T-helper 17 cell (primary cell): Measurements from ENCODE around the gene MXD4. TPM values are rescaled to one million over a fixed set of nuclear protein-coding genes. Genes with fewer than 3 reads are reported as not detected.
"Not testable (repeated sequence)": the region's sequence is repeated elsewhere in the genome, so short reads cannot be mapped to it uniquely, and the experiment has no call there.

Experiments used
- ATAC-seq: fragments of 150-1000 bp; cut with Tn5 transposase; 2 replicates; pipeline ENCODE4 v1.10.0; 2021; ENCODE audit warnings: mild to moderate bottlenecking, moderate library complexity
- DNase-seq, 3 donors: peaks; one replicate each; pipeline versions ENCODE4 v3.0.0 to v3.0.0-alpha.2; 2020 to 2021
- H3K9me3 ChIP-seq: one replicate; pipeline ENCODE4 v1.7.0; 2013; ENCODE audit warnings: low read length, mild to moderate bottlenecking; ENCODE audit not compliant: control insufficient read depth, poor library complexity, severe bottlenecking
- H3K27ac Mint-ChIP-seq: one replicate; pipeline ENCODE4 v1.8.0; 2022; ENCODE audit warnings: mild to moderate bottlenecking, moderate library complexity, mixed read lengths
- H3K27me3 Mint-ChIP-seq: one replicate; pipeline ENCODE4 v1.8.0; 2022; ENCODE audit warnings: mixed read lengths
- H3K36me3 Mint-ChIP-seq: one replicate; pipeline ENCODE4 v1.8.0; 2022; ENCODE audit warnings: low read depth, mixed read lengths
- H3K4me1 Mint-ChIP-seq: one replicate; pipeline ENCODE4 v1.8.0; 2022; ENCODE audit warnings: mild to moderate bottlenecking, mixed read lengths
- H3K4me3 Mint-ChIP-seq: one replicate; pipeline ENCODE4 v1.8.0; 2022; ENCODE audit warnings: mild to moderate bottlenecking, moderate library complexity, mixed read lengths
- total RNA-seq, 4 donors: library from RNA in 2 of 4; stranded (reverse) in 2 of 4; gene quantifications; one replicate each; pipeline ENCODE4 v1.2.3 and lab custom pipeline; 2022 to 2026

MXD4 gene
- total RNA-seq, 2 donors from 2014 or later = 81.4 to 100 TPM

GRCh38 chr4:2275546-2276251, 13.8 kb upstream of the MXD4 start:
- Mint-ChIP-seq H3K36me3 (no peaks in the 10 kb centered on the region), H3K27ac (no peak overlapping the region), H3K4me1 (peaks cover 2% of the 10 kb centered on the region), H3K27me3 (no peaks in the 10 kb centered on the region), H3K4me3 (no peak overlapping the region)
- ATAC-seq (no peak), DNase-seq (no peak)
- no peaks in the 10 kb centered on the region for H3K9me3 ChIP-seq

- H3K4me1 Mint-ChIP-seq, H3K27me3 Mint-ChIP-seq, ATAC-seq, H3K36me3 Mint-ChIP-seq, DNase-seq, H3K9me3 ChIP-seq, H3K27ac Mint-ChIP-seq, H3K4me3 Mint-ChIP-seq: not testable (repeated sequence)
Observed at GRCh38 chr4:2275044-2275397, 13.1 kb upstream of the MXD4 start.

GRCh38 chr4:2274320-2275043, 12.6 kb upstream of the MXD4 start:
- H3K36me3 Mint-ChIP-seq = no peaks in the 10 kb centered on the region
- peak overlapping the region; percentile 19 for H3K27ac Mint-ChIP-seq
- H3K4me3 Mint-ChIP-seq = no peak overlapping the region

GRCh38 chr4:2273657-2274319, 11.9 kb upstream of the MXD4 start:
- H3K4me1 Mint-ChIP-seq = peaks cover 2% of the 10 kb centered on the region

More at GRCh38 chr4:2274320-2275043, 12.6 kb upstream of the MXD4 start:
- DNase-seq (no peak), ATAC-seq (no peak)
- Mint-ChIP-seq H3K27me3 (no peaks in the 10 kb centered on the region), H3K4me1 (peaks cover 2% of the 10 kb centered on the region)
- no peaks in the 10 kb centered on the region for H3K9me3 ChIP-seq

GRCh38 chr4:2273221-2273620, 11.3 kb upstream of the MXD4 start:
- no peak for ATAC-seq
- Mint-ChIP-seq H3K4me1 (peaks cover 2% of the 10 kb centered on the region), H3K36me3 (no peaks in the 10 kb centered on the region), H3K27ac (no peak overlapping the region), H3K27me3 (no peaks in the 10 kb centered on the region), H3K4me3 (no peak overlapping the region)
- no peak for DNase-seq
- no peaks in the 10 kb centered on the region for H3K9me3 ChIP-seq

More at GRCh38 chr4:2273657-2274319, 11.9 kb upstream of the MXD4 start:
- Mint-ChIP-seq H3K27ac (no peak overlapping the region), H3K36me3 (no peaks in the 10 kb centered on the region), H3K27me3 (no peaks in the 10 kb centered on the region), H3K4me3 (no peak overlapping the region)
- ATAC-seq (no peak), DNase-seq (no peak)
- H3K9me3 ChIP-seq = no peaks in the 10 kb centered on the region

GRCh38 chr4:2272828-2273120, 10.9 kb upstream of the MXD4 start:
- H3K9me3 ChIP-seq = no peaks in the 10 kb centered on the region
- Mint-ChIP-seq H3K4me3 (no peak overlapping the region), H3K4me1 (peaks cover 2% of the 10 kb centered on the region), H3K27ac (no peak overlapping the region), H3K27me3 (no peaks in the 10 kb centered on the region), H3K36me3 (no peaks in the 10 kb centered on the region)
- ATAC-seq (no peak), DNase-seq (no peak)

GRCh38 chr4:2272026-2272827, 10.3 kb upstream of the MXD4 start:
- H3K9me3 ChIP-seq = no peaks in the 10 kb centered on the region
- no peak for DNase-seq
- Mint-ChIP-seq H3K27me3 (no peaks in the 10 kb centered on the region), H3K27ac (peak overlapping the region; percentile 37), H3K4me3 (no peak overlapping the region), H3K4me1 (no peaks in the 10 kb centered on the region), H3K36me3 (no peaks in the 10 kb centered on the region)
- ATAC-seq = no peak

- H3K9me3 ChIP-seq = no peaks in the 10 kb centered on the region
- no peak for DNase-seq
- no peak for ATAC-seq
- Mint-ChIP-seq H3K27ac (no peak overlapping the region), H3K27me3 (no peaks in the 10 kb centered on the region), H3K4me3 (no peak overlapping the region), H3K36me3 (no peaks in the 10 kb centered on the region), H3K4me1 (no peaks in the 10 kb centered on the region)
Observed at GRCh38 chr4:2271279-2272025, 9.5 kb upstream of the MXD4 start.

GRCh38 chr4:2270341-2271165, 8.6 kb upstream of the MXD4 start:
- H3K9me3 ChIP-seq = no peaks in the 10 kb centered on the region
- Mint-ChIP-seq H3K27me3 (no peaks in the 10 kb centered on the region), H3K4me1 (no peaks in the 10 kb centered on the region), H3K36me3 (no peaks in the 10 kb centered on the region), H3K4me3 (no peak overlapping the region), H3K27ac (no peak overlapping the region)
- DNase-seq = no peak
- no peak for ATAC-seq

- DNase-seq = no peak
- no peak for ATAC-seq
- no peak overlapping the region for H3K27ac Mint-ChIP-seq
- no peaks in the 10 kb centered on the region for H3K27me3 Mint-ChIP-seq
- H3K9me3 ChIP-seq = no peaks in the 10 kb centered on the region
- no peaks in the 10 kb centered on the region for H3K4me1 Mint-ChIP-seq
- no peaks in the 10 kb centered on the region for H3K36me3 Mint-ChIP-seq
- no peak overlapping the region for H3K4me3 Mint-ChIP-seq
Observed at GRCh38 chr4:2269618-2270163, 7.8 kb upstream of the MXD4 start.

GRCh38 chr4:2269206-2269531, 7.3 kb upstream of the MXD4 start:
- DNase-seq (no peak), ATAC-seq (no peak)
- H3K36me3 Mint-ChIP-seq = no peaks in the 10 kb centered on the region
- no peaks in the 10 kb centered on the region for H3K27me3 Mint-ChIP-seq
- no peaks in the 10 kb centered on the region for H3K4me1 Mint-ChIP-seq
- no peak overlapping the region for H3K27ac Mint-ChIP-seq
- H3K9me3 ChIP-seq = no peaks in the 10 kb centered on the region
- no peak overlapping the region for H3K4me3 Mint-ChIP-seq
